Mesothelial cell of epicardium (in vitro differentiated cells): Measurements from ENCODE around the gene TIMM8B. TPM values are rescaled to one million over a fixed set of nuclear protein-coding genes. Genes with fewer than 3 reads are reported as not detected.

Source experiments
- DNase-seq, 2 experiments: peaks; one replicate each; pipeline ENCODE4 v3.0.0; 2021; ENCODE audit warnings: low spot score in 2 of 2; ENCODE audit not compliant: unreplicated experiment in 2 of 2
- H3K27ac Mint-ChIP-seq: 2 replicates; pipeline ENCODE4 v1.8.0; 2021; ENCODE audit warnings: mixed read lengths
- H3K27me3 Mint-ChIP-seq: 2 replicates; pipeline ENCODE4 v1.8.0; 2021; ENCODE audit warnings: low read depth, mixed read lengths
- H3K36me3 Mint-ChIP-seq: 2 replicates; pipeline ENCODE4 v1.8.0; 2021; ENCODE audit warnings: mixed read lengths
- H3K4me1 Mint-ChIP-seq: 2 replicates; pipeline ENCODE4 v1.8.0; 2021; ENCODE audit warnings: mixed read lengths
- H3K4me3 Mint-ChIP-seq: 2 replicates; pipeline ENCODE4 v1.8.0; 2021; ENCODE audit warnings: mild to moderate bottlenecking, moderate library complexity, mixed read lengths
- H3K9me3 Mint-ChIP-seq: 2 replicates; pipeline ENCODE4 v1.8.0; 2021; ENCODE audit warnings: mixed read lengths
- CTCF ChIP-seq: fragments of 200-600 bp; sonication (generic); IDR thresholded peaks from one replicate; pipeline ENCODE4 v1.5.0; 2021; ENCODE audit warnings: antibody characterized with exemption; ENCODE audit not compliant: unreplicated experiment
- total RNA-seq: library from RNA; stranded (reverse); gene quantifications from 3 replicates; pipeline ENCODE4 v1.2.1, GENCODE V29; 2021

TIMM8B gene
- total RNA-seq, 1 donor from 2014 or later, result 51.5 TPM

DNA sequence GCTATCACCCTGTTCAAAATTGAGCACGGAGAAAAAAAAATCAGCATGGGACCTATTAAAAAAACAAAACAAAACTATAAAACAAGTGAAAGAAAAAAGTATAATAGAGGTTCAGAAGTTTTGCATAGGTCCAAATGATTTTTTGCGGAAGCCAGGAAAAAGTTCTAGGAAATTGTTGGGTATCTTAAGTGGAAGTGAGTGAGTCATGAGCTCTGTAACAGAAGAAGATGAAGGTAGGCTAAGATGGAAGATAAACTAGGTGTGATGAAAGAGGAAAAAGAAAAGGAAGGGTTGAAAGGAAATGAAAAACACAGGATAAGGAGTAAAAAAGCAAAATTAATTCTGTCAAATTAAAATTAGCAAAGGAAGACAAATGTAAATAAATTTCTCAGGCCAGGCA is 27.9 kb upstream of the TIMM8B start:
- Mint-ChIP-seq H3K4me3 (no peak overlapping the region), H3K27me3 (no peaks in the 10 kb centered on the region), H3K9me3 (peaks cover 15% of the 10 kb centered on the region), H3K36me3 (peaks cover 5% of the 10 kb centered on the region), H3K27ac (no peak overlapping the region), H3K4me1 (peaks cover 3% of the 10 kb centered on the region)
- no peak for TF ChIP-seq CTCF
- no peak for DNase-seq

GRCh38 chr11:112113539-112114457 is 27.2 kb upstream of the TIMM8B start:
- Mint-ChIP-seq H3K27me3 (no peaks in the 10 kb centered on the region), H3K27ac (no peak overlapping the region), H3K36me3 (peaks cover 5% of the 10 kb centered on the region), H3K4me1 (peaks cover 3% of the 10 kb centered on the region), H3K4me3 (no peak overlapping the region), H3K9me3 (peaks cover 15% of the 10 kb centered on the region)
- TF ChIP-seq CTCF, result peak; percentile 77
- DNase-seq, result no peak

DNA sequence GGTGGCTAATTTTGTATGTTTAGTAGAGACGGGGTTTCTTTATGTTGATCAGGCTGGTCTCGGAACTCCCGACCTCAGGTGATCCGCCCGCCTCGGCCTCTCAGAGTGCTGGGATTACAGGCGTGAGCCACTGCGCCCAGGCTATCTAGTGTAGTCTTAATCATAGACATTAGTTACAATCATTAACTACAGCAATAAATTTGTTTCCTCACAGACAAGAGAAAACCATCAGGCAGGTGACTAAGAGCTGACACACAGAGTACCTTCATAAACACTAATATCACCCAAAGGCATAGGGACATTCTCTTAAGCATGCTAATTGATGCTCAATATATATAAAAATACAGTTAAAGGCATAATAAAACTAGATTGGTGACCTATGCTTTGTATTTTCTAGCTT is 19.5 kb upstream of the TIMM8B start:
- no peak for TF ChIP-seq CTCF
- Mint-ChIP-seq H3K4me3 (no peak overlapping the region), H3K36me3 (no peaks in the 10 kb centered on the region), H3K4me1 (no peaks in the 10 kb centered on the region), H3K27me3 (no peaks in the 10 kb centered on the region), H3K9me3 (peaks cover 9% of the 10 kb centered on the region), H3K27ac (no peak overlapping the region)
- DNase-seq, result no peak

DNA sequence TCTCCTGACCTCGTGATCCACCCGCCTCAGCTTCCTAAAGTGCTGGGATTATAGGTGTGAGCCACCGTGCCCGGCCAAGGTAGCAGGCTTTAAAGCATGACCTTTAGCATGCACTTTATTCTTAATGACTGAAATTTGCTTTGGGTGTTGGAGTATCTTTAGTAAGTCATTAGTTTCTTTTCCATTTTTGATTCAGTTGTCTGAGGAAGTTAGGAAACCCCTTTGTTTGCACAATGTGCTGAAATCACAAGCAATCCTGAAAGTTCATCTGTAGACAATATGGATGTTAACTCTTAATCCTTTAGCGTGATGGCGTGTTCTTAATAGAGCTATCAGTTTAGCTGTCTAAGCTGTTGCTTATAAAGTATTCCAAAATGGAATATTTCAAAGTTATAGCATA is 16.9 kb upstream of the TIMM8B start:
- no peak for DNase-seq
- TF ChIP-seq CTCF, result no peak
- H3K27me3 Mint-ChIP-seq, result no peaks in the 10 kb centered on the region
- H3K9me3 Mint-ChIP-seq, result no peaks in the 10 kb centered on the region
- H3K36me3 Mint-ChIP-seq, result peaks cover 2% of the 10 kb centered on the region
- no peak overlapping the region for H3K4me3 Mint-ChIP-seq
- no peaks in the 10 kb centered on the region for H3K4me1 Mint-ChIP-seq
- H3K27ac Mint-ChIP-seq, result no peak overlapping the region

GRCh38 chr11:112100462-112100861 is 13.9 kb upstream of the TIMM8B start:
- Mint-ChIP-seq H3K27me3 (no peaks in the 10 kb centered on the region), H3K27ac (no peak overlapping the region), H3K9me3 (no peaks in the 10 kb centered on the region), H3K36me3 (peaks cover 9% of the 10 kb centered on the region), H3K4me1 (no peaks in the 10 kb centered on the region), H3K4me3 (no peak overlapping the region)
- no peak for TF ChIP-seq CTCF
- no peak for DNase-seq
